ENCODE measurements around the gene SAFB2.

The SAFB2 gene

GRCh38 chr19:5646703-5647102, 24.1 kb upstream of the SAFB2 start:
- no peaks in the 10 kb centered on the region for H3K9me3 ChIP-seq (ENCODE audit: control insufficient read depth, insufficient read depth, low read length)
- peaks cover 46% of the 10 kb centered on the region for H3K36me3 ChIP-seq (ENCODE audit: insufficient read depth, low read length)
- H3K4me1 ChIP-seq (ENCODE audit: insufficient read depth, low read length): no peaks in the 10 kb centered on the region
- H3K9ac ChIP-seq (ENCODE audit: low read depth, low read length): no peak overlapping the region

- H3K9ac ChIP-seq (ENCODE audit: low read depth, low read length): no peak overlapping the region
- H3K9me3 ChIP-seq (ENCODE audit: control insufficient read depth, insufficient read depth, low read length): no peaks in the 10 kb centered on the region
- H3K36me3 ChIP-seq (ENCODE audit: insufficient read depth, low read length): peaks cover 43% of the 10 kb centered on the region
- H3K4me1 ChIP-seq (ENCODE audit: insufficient read depth, low read length): no peaks in the 10 kb centered on the region
Measured at GRCh38 chr19:5645409-5645808, 22.8 kb upstream of the SAFB2 start.

- no peak overlapping the region for H3K9ac ChIP-seq (ENCODE audit: low read depth, low read length)
- peaks cover 36% of the 10 kb centered on the region for H3K36me3 ChIP-seq (ENCODE audit: insufficient read depth, low read length)
- H3K4me1 ChIP-seq (ENCODE audit: insufficient read depth, low read length): no peaks in the 10 kb centered on the region
- H3K9me3 ChIP-seq (ENCODE audit: control insufficient read depth, insufficient read depth, low read length): no peaks in the 10 kb centered on the region
Measured at GRCh38 chr19:5644037-5644436, 21.5 kb upstream of the SAFB2 start.

- H3K4me1 ChIP-seq (ENCODE audit: insufficient read depth, low read length): no peaks in the 10 kb centered on the region
- peaks cover 31% of the 10 kb centered on the region for H3K36me3 ChIP-seq (ENCODE audit: insufficient read depth, low read length)
- H3K9ac ChIP-seq (ENCODE audit: low read depth, low read length): no peak overlapping the region
- H3K9me3 ChIP-seq (ENCODE audit: control insufficient read depth, insufficient read depth, low read length): no peaks in the 10 kb centered on the region
Measured at GRCh38 chr19:5643060-5643459, 20.5 kb upstream of the SAFB2 start.

GRCh38 chr19:5642204-5642603, 19.6 kb upstream of the SAFB2 start:
- H3K9me3 ChIP-seq (ENCODE audit: control insufficient read depth, insufficient read depth, low read length): no peaks in the 10 kb centered on the region
- H3K4me1 ChIP-seq (ENCODE audit: insufficient read depth, low read length): no peaks in the 10 kb centered on the region
- no peak overlapping the region for H3K9ac ChIP-seq (ENCODE audit: low read depth, low read length)
- peaks cover 26% of the 10 kb centered on the region for H3K36me3 ChIP-seq (ENCODE audit: insufficient read depth, low read length)

GRCh38 chr19:5641171-5641570, 18.6 kb upstream of the SAFB2 start:
- Histone ChIP-seq H3K4me1 (ENCODE audit: insufficient read depth, low read length) (no peaks in the 10 kb centered on the region), H3K9me3 (ENCODE audit: control insufficient read depth, insufficient read depth, low read length) (no peaks in the 10 kb centered on the region), H3K36me3 (ENCODE audit: insufficient read depth, low read length) (peaks cover 19% of the 10 kb centered on the region), H3K9ac (ENCODE audit: low read depth, low read length) (no peak overlapping the region)

- H3K9ac ChIP-seq (ENCODE audit: low read depth, low read length): no peak overlapping the region
- H3K36me3 ChIP-seq (ENCODE audit: insufficient read depth, low read length): peaks cover 9% of the 10 kb centered on the region
- H3K4me1 ChIP-seq (ENCODE audit: insufficient read depth, low read length): no peaks in the 10 kb centered on the region
- no peaks in the 10 kb centered on the region for H3K9me3 ChIP-seq (ENCODE audit: control insufficient read depth, insufficient read depth, low read length)
Measured at GRCh38 chr19:5637971-5638370, 15.4 kb upstream of the SAFB2 start.

GRCh38 chr19:5635427-5635826, 12.9 kb upstream of the SAFB2 start:
- Histone ChIP-seq H3K36me3 (ENCODE audit: insufficient read depth, low read length) (no peaks in the 10 kb centered on the region; the same call in 1 of the 2 replicates), H3K4me1 (ENCODE audit: insufficient read depth, low read length) (no peaks in the 10 kb centered on the region), H3K9me3 (ENCODE audit: control insufficient read depth, insufficient read depth, low read length) (no peaks in the 10 kb centered on the region), H3K9ac (ENCODE audit: low read depth, low read length) (no peak overlapping the region)

- peaks cover 2% of the 10 kb centered on the region for H3K36me3 ChIP-seq (ENCODE audit: insufficient read depth, low read length)
- H3K4me1 ChIP-seq (ENCODE audit: insufficient read depth, low read length): peaks cover under 1% of the 10 kb centered on the region; the same call in 1 of the 2 replicates
Measured at GRCh38 chr19:5632657-5633056, 10.1 kb upstream of the SAFB2 start.

GRCh38 chr19:5632241-5632612, 9.7 kb upstream of the SAFB2 start:
- Histone ChIP-seq H3K9me3 (ENCODE audit: control insufficient read depth, insufficient read depth, low read length) (no peaks in the 10 kb centered on the region), H3K36me3 (ENCODE audit: insufficient read depth, low read length) (peaks cover 7% of the 10 kb centered on the region), H3K9ac (ENCODE audit: low read depth, low read length) (no peak overlapping the region), H3K4me1 (ENCODE audit: insufficient read depth, low read length) (peaks cover 5% of the 10 kb centered on the region)

More at GRCh38 chr19:5632657-5633056, 10.1 kb upstream of the SAFB2 start:
- Histone ChIP-seq H3K9ac (ENCODE audit: low read depth, low read length) (no peak overlapping the region), H3K9me3 (ENCODE audit: control insufficient read depth, insufficient read depth, low read length) (no peaks in the 10 kb centered on the region)

GRCh38 chr19:5631567-5632240, 9.1 kb upstream of the SAFB2 start:
- no peaks in the 10 kb centered on the region for H3K9me3 ChIP-seq (ENCODE audit: control insufficient read depth, insufficient read depth, low read length)
- H3K4me1 ChIP-seq (ENCODE audit: insufficient read depth, low read length): peaks cover 8% of the 10 kb centered on the region
- peaks cover 11% of the 10 kb centered on the region for H3K36me3 ChIP-seq (ENCODE audit: insufficient read depth, low read length)
- no peak overlapping the region for H3K9ac ChIP-seq (ENCODE audit: low read depth, low read length)

GRCh38 chr19:5628919-5629481, 6.4 kb upstream of the SAFB2 start:
- H3K9me3 ChIP-seq (ENCODE audit: control insufficient read depth, insufficient read depth, low read length): no peaks in the 10 kb centered on the region
- H3K36me3 ChIP-seq (ENCODE audit: insufficient read depth, low read length): peaks cover 27% of the 10 kb centered on the region
- no peak overlapping the region for H3K9ac ChIP-seq (ENCODE audit: low read depth, low read length)
- H3K4me1 ChIP-seq (ENCODE audit: insufficient read depth, low read length): peaks cover 23% of the 10 kb centered on the region

- Histone ChIP-seq H3K36me3 (ENCODE audit: insufficient read depth, low read length) (peaks cover 27% of the 10 kb centered on the region), H3K9me3 (ENCODE audit: control insufficient read depth, insufficient read depth, low read length) (no peaks in the 10 kb centered on the region), H3K9ac (ENCODE audit: low read depth, low read length) (no peak overlapping the region), H3K4me1 (ENCODE audit: insufficient read depth, low read length) (peaks cover 23% of the 10 kb centered on the region)
Measured at GRCh38 chr19:5628461-5628860, 5.9 kb upstream of the SAFB2 start.

GRCh38 chr19:5627395-5627904, 4.9 kb upstream of the SAFB2 start:
- Histone ChIP-seq H3K9me3 (ENCODE audit: control insufficient read depth, insufficient read depth, low read length) (no peaks in the 10 kb centered on the region), H3K4me1 (ENCODE audit: insufficient read depth, low read length) (peaks cover 23% of the 10 kb centered on the region), H3K9ac (ENCODE audit: low read depth, low read length) (no peak overlapping the region), H3K36me3 (ENCODE audit: insufficient read depth, low read length) (peaks cover 27% of the 10 kb centered on the region)

GRCh38 chr19:5625641-5626040, 3.1 kb upstream of the SAFB2 start:
- H3K36me3 ChIP-seq (ENCODE audit: insufficient read depth, low read length): peaks cover 27% of the 10 kb centered on the region
- no peak overlapping the region for H3K9ac ChIP-seq (ENCODE audit: low read depth, low read length)
- peaks cover 23% of the 10 kb centered on the region for H3K4me1 ChIP-seq (ENCODE audit: insufficient read depth, low read length)
- no peaks in the 10 kb centered on the region for H3K9me3 ChIP-seq (ENCODE audit: control insufficient read depth, insufficient read depth, low read length)

All from ES-I3 (cell line).